ENCODE measurements around the gene MAP3K15. TPM values are rescaled to one million over a fixed set of nuclear protein-coding genes. Genes with fewer than 3 reads are reported as not detected.
"Not testable (repeated sequence)": the region's sequence is repeated elsewhere in the genome, so short reads cannot be mapped to it uniquely, and the experiment has no call there.

Gene MAP3K15
- total and polyA plus RNA-seq, 2 donors = 0.10 to 0.26 TPM

DNA sequence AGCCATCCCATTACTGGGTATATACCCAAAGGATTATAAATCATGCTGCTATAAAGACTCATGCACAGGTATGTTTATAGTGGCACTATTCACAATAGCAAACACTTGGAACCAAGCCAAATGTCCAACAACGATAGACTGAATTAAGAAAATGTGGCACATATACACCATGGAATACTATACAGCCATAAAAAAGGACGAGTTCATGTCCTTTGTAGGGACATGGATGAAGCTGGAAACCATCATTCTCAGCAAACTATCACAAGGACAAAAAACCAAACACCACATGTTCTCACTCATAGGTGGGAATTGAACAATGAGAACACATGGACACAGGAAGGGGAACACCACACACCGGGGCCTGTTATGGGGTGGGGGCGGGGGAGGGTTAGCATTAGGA lies 92.6 kb downstream of the MAP3K15 start:
- not testable (repeated sequence) for H3K36me3 ChIP-seq (ENCODE audit: insufficient read depth); H3K4me1 ChIP-seq (ENCODE audit: insufficient read depth)

DNA sequence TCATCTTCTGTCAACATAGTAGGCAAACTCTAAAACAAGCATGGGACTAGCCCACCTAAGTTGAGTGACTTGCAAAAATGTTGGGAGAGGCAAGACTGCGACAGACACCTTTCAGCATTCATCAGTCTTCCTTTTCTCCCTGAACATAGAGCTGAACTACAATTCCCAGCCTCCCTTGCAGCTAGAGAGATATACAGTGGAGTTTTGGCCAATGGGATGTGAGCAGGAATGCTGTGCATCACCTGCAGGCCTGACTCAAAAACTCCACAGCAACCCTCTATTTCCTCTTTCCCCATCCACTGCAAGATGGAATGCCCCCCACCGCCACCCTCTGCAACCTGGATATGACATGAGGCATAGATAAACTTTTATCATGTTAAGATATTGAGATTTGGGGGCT lies 105.0 kb downstream of the MAP3K15 start:
- Histone ChIP-seq H3K27ac (ENCODE audit: low read depth) (no peak overlapping the region), H3K36me3 (ENCODE audit: insufficient read depth) (no peaks in the 10 kb centered on the region), H3K4me1 (ENCODE audit: insufficient read depth) (no peaks in the 10 kb centered on the region), H3K4me3 (ENCODE audit: low read depth, low read length) (no peak overlapping the region)
- 87% methylated on average over 2 of the region's 2 CpGs for whole genome bisulfite sequencing
- DNase-seq (ENCODE audit: extremely low spot score) = no peak

More for the DNA sequence above, 92.6 kb downstream of the MAP3K15 start:
- 83% methylated on average over 4 of the region's 4 CpGs for WGBS
- not testable (repeated sequence) for H3K27ac ChIP-seq (ENCODE audit: low read depth); DNase-seq (ENCODE audit: extremely low spot score); H3K4me3 ChIP-seq (ENCODE audit: low read depth, low read length)

DNA sequence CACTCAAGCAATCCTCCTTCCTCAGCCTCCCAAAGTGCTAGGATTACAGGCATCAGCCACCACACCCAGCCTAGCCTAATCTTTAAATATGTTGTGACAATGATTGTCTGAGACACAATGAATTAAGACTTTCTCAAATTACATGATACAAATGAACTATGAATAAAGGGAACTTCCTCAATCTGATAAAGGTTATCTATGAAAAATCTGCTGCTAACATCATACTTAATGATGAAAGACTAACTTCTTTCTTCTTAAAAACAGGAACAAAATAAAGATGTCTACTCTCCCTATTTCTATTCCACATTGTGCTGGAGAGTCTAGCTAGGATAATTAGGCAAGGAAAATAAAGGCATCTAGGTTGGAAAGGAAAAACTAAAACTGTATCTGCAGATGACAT lies 111.6 kb downstream of the MAP3K15 start:
- H3K4me1 ChIP-seq (ENCODE audit: insufficient read depth) = no peaks in the 10 kb centered on the region
- no peak for DNase-seq (ENCODE audit: extremely low spot score)
- no peak overlapping the region for H3K27ac ChIP-seq (ENCODE audit: low read depth)
- no peaks in the 10 kb centered on the region for H3K36me3 ChIP-seq (ENCODE audit: insufficient read depth)
- no peak overlapping the region for H3K4me3 ChIP-seq (ENCODE audit: low read depth, low read length)

DNA sequence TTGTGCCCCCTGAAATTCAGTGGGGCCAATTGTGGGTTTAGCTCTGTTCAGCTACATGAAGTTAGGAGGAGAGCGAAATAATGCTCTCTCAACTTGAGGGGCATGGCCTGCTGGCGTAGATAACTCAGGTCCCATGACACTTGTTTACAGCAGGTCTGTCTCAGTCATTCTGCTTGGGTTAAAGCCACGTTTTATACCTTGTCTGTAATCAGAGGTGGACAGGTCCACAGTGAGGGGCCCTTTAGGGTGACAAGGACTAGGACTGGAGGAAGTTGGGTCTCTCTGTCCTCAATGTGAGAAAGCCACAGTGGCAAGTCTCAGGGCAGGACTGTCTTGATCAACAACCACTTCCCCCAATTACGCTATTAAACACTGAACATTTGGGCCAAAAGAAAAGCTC lies 122.6 kb downstream of the MAP3K15 start:
- no peak for DNase-seq (ENCODE audit: extremely low spot score)
- H3K4me1 ChIP-seq (ENCODE audit: insufficient read depth) = no peaks in the 10 kb centered on the region
- WGBS = 74% methylated on average over 4 of the region's 4 CpGs
- H3K4me3 ChIP-seq (ENCODE audit: low read depth, low read length) = no peak overlapping the region
- H3K27ac ChIP-seq (ENCODE audit: low read depth) = no peak overlapping the region
- H3K36me3 ChIP-seq (ENCODE audit: insufficient read depth) = no peaks in the 10 kb centered on the region

DNA sequence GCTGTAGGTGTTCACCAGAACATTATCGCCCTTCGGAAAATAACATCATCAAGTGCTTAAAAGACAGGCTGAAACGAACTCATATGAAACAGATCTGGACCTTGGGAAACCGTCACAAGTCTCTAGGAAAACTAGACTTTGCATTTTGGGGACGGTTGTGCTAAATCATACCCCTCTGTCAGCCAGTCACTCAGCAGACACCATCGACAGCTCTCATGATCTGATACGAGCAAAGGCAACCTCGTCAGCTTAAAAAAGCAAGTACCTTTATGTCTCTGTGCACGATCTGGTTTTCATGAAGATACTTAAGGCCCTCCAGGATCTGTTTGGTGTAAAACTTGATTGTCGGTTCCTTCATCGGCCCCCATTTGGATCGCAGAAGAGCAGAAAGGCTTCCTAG lies 123.2 kb downstream of the MAP3K15 start:
- Histone ChIP-seq H3K36me3 (ENCODE audit: insufficient read depth) (no peaks in the 10 kb centered on the region), H3K4me3 (ENCODE audit: low read depth, low read length) (no peak overlapping the region), H3K4me1 (ENCODE audit: insufficient read depth) (no peaks in the 10 kb centered on the region), H3K27ac (ENCODE audit: low read depth) (no peak overlapping the region)
- no peak for DNase-seq (ENCODE audit: extremely low spot score)
- WGBS = 85% methylated on average over 12 of the region's 12 CpGs

DNA sequence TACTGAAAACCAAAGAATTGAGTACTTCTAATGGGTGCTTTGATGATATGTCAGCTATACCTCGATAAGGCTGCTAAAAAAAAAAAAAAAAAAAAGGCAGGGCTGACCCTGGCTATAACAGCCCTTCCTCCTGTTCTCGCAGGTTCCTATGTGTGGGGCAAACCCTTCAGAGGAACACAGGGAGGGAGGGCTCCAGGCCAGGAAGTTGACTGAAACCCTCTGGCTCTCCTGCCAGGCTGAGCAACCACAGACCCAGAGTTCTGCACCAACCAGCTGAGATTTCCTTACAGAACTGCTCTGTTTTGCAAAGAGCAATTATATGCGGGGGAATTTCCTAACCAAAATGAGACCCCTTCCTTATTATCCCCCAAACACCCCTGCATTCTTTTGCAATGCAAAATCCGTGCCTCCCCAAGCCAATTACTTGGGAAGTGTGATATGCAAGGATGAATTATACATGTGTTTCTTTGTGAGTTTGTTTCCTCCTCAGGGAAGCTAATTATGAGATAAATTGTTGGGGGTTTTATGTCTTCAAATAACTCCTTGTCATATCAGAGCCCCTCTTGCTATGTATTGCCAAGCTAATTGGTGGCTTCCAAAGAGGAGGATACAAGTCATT lies 126.0 kb downstream of the MAP3K15 start:
- no peak overlapping the region for H3K4me3 ChIP-seq (ENCODE audit: low read depth, low read length)
- 20% methylated on average over 4 of the region's 4 CpGs for WGBS
- H3K27ac ChIP-seq (ENCODE audit: low read depth) = no peak overlapping the region
- no peak for DNase-seq (ENCODE audit: extremely low spot score)
- H3K36me3 ChIP-seq (ENCODE audit: insufficient read depth) = no peaks in the 10 kb centered on the region
- no peaks in the 10 kb centered on the region for H3K4me1 ChIP-seq (ENCODE audit: insufficient read depth)

DNA sequence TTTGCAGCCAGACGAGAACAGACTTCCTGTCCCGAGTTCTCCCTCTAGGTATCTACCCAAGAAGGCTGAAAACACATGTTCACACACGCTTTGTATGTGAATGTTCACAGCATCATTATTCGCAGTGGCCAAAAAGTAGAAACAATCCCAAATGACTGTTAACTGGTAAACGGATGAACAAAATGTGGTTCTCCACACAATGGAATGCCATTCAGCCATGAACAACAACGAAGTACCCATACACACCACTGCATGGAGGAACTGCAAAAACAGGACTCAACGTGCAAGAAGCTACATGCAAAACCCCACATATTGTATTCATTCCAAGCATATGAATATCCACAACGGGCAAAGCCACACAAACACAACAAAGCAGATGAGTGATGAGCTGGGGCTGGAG lies 126.6 kb downstream of the MAP3K15 start:
- Histone ChIP-seq H3K4me1 (ENCODE audit: insufficient read depth) (no peaks in the 10 kb centered on the region), H3K4me3 (ENCODE audit: low read depth, low read length) (no peak overlapping the region), H3K36me3 (ENCODE audit: insufficient read depth) (no peaks in the 10 kb centered on the region), H3K27ac (ENCODE audit: low read depth) (no peak overlapping the region)
- DNase-seq (ENCODE audit: extremely low spot score) = no peak
- 80% methylated on average over 8 of the region's 8 CpGs for WGBS

DNA sequence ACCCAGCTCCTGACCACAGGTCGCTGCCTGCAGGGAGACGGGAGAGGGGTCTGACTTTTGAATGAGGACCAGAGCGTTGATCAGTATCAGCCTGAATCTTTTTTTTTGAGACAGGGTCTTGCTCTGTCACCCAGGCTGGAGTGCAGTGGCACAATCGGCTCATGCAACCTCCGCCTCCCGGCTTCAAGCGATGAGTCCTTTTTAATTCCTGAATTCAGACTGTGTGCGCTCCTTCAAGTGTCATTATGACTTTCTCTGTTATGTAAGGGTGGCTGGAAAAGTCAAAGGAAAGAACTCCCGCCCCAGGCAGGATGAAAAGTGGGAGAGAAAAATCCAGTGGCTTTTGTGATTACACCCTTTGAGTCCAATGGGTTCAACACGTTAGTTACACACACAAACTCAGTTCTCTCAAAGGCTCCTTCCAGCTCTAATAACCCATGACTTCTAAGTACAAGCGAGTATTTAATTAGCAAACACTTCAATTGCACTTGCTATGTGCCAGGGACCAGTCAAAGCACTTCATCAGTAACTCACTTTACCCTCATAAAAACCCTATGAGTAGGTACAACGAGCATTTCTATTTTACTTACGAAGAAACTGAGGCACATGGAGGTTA lies 127.1 kb downstream of the MAP3K15 start:
- DNase-seq (ENCODE audit: extremely low spot score) = no peak
- WGBS = 68% methylated on average over 13 of the region's 13 CpGs
- Histone ChIP-seq H3K36me3 (ENCODE audit: insufficient read depth) (no peaks in the 10 kb centered on the region), H3K27ac (ENCODE audit: low read depth) (no peak overlapping the region), H3K4me3 (ENCODE audit: low read depth, low read length) (no peak overlapping the region), H3K4me1 (ENCODE audit: insufficient read depth) (no peaks in the 10 kb centered on the region)

DNA sequence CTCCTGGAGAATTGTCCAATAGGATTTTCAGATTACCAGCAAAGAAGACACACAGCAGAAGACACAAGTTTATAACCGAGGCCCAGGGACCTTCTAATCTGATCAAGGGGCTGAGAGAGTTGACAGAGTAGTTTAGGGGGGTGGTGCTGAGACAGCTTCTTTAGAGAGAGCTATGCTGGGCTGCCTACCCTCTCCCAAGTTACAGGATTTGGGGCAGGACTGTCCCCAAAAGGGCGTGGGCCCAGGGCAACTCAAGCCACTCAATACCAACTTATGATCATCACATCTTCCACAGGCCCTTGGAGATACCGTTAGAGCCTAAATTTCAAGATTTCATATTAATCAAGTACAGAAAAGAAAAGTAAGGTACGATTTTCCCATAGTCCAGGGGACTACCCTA lies 128.6 kb downstream of the MAP3K15 start:
- 76% methylated on average over 4 of the region's 4 CpGs for WGBS
- Histone ChIP-seq H3K4me3 (ENCODE audit: low read depth, low read length) (no peak overlapping the region), H3K27ac (ENCODE audit: low read depth) (no peak overlapping the region), H3K4me1 (ENCODE audit: insufficient read depth) (no peaks in the 10 kb centered on the region), H3K36me3 (ENCODE audit: insufficient read depth) (no peaks in the 10 kb centered on the region)
- no peak for DNase-seq (ENCODE audit: extremely low spot score)

DNA sequence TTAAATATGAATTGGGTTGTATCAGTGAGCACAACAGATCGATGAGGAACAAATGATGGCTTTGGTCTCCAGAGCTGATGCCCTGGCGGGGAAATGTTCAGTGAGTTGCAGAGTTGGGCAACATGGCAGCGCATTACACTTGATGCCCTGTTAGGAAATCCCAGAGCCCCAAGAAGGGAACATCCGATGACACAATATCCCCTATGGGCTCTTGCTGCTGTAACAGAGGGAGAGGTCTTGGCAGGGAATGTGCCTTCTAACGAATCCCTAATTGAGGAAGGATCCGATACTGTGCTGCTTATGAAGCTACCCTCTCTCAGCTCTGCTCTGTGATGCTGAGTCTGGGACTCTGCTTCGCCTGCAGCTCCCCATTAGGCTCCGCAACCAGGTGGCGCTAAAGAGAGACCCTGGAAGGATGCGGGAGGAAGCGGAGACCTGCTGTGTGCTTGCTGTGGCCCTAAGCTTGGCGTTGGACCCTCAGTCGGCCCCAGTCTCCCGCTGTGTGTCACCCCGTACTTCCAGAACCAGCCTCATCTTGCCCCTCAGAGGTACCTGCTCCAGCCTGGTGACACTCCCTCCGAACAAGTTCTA lies 132.7 kb downstream of the MAP3K15 start:
- 31% methylated on average over 16 of the region's 16 CpGs for WGBS
- DNase-seq (ENCODE audit: extremely low spot score) = no peak
- Histone ChIP-seq H3K4me1 (ENCODE audit: insufficient read depth) (no peaks in the 10 kb centered on the region), H3K27ac (ENCODE audit: low read depth) (no peak overlapping the region), H3K4me3 (ENCODE audit: low read depth, low read length) (no peak overlapping the region), H3K36me3 (ENCODE audit: insufficient read depth) (no peaks in the 10 kb centered on the region)

DNA sequence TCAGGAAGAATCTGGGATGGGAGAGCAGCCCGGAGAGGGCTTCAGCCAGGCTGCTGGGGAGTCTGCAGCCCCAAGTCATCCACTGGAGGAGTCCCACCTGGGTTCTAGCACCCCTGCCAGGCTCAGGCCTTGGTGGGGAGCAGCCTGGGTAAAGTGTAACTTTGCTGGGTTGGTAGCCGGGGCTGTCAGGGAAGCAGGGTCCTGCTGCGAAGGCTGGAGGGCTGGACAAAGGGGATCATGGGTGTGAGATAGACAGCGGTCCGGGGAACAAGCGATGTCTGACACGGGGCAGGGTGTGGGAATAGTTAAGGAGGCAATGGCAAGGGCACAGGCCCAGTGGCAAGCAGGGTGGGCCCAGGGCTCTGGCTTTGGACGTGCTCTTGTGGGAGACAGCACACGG lies 134.0 kb downstream of the MAP3K15 start:
- no peak overlapping the region for H3K4me3 ChIP-seq (ENCODE audit: low read depth, low read length)
- no peak overlapping the region for H3K27ac ChIP-seq (ENCODE audit: low read depth)
- no peaks in the 10 kb centered on the region for H3K4me1 ChIP-seq (ENCODE audit: insufficient read depth)
- H3K36me3 ChIP-seq (ENCODE audit: insufficient read depth) = no peaks in the 10 kb centered on the region
- no peak for DNase-seq (ENCODE audit: extremely low spot score)
- 85% methylated on average over 9 of the region's 9 CpGs for WGBS

DNA sequence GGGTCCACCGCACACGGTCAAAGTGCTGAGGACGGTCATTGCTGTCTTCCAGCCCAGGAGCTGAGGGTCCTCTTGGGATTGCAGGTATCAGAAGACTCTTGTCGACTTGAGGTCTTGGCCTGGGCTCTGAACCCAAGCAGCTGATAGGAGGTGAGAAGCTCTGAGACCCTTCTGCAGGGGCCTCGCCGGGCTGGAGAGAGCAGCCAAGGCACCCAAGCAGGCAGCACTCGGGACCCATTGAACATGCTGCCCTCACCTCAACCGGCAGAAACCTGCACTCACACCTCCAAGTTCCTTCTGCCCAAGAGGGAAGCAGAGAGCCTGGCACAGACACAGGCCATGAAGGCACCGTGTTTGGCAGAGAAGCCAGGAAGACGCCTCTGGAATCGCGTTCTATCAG lies 137.5 kb downstream of the MAP3K15 start:
- no peaks in the 10 kb centered on the region for H3K36me3 ChIP-seq (ENCODE audit: insufficient read depth)
- H3K4me1 ChIP-seq (ENCODE audit: insufficient read depth) = no peaks in the 10 kb centered on the region
- no peak overlapping the region for H3K27ac ChIP-seq (ENCODE audit: low read depth)
- 93% methylated on average over 12 of the region's 12 CpGs for WGBS
- no peak overlapping the region for H3K4me3 ChIP-seq (ENCODE audit: low read depth, low read length)
- no peak for DNase-seq (ENCODE audit: extremely low spot score)

DNA sequence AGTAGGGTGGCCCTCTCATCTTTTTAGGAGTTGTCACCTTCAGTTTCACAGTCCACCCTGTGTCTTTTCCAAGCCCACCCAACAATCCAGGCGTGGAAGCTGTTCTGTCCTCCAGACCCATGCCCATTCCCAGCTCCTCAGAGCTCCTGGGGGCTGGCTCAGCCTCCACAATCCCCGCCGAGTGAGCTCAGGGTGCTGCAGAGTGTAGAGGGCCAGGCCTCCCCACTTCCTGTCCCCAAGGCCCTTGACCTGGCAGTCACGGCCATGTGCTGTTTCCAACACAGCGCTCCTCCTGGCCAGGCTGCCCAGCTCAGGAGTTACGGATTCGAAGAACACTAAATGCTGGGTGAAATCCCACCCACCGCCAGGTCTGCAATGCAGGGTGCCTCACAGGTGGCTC lies 139.8 kb downstream of the MAP3K15 start:
- DNase-seq (ENCODE audit: extremely low spot score) = no peak
- no peak overlapping the region for H3K27ac ChIP-seq (ENCODE audit: low read depth)
- 84% methylated on average over 8 of the region's 8 CpGs for WGBS
- no peak overlapping the region for H3K4me3 ChIP-seq (ENCODE audit: low read depth, low read length)
- no peaks in the 10 kb centered on the region for H3K4me1 ChIP-seq (ENCODE audit: insufficient read depth)
- H3K36me3 ChIP-seq (ENCODE audit: insufficient read depth) = no peaks in the 10 kb centered on the region

DNA sequence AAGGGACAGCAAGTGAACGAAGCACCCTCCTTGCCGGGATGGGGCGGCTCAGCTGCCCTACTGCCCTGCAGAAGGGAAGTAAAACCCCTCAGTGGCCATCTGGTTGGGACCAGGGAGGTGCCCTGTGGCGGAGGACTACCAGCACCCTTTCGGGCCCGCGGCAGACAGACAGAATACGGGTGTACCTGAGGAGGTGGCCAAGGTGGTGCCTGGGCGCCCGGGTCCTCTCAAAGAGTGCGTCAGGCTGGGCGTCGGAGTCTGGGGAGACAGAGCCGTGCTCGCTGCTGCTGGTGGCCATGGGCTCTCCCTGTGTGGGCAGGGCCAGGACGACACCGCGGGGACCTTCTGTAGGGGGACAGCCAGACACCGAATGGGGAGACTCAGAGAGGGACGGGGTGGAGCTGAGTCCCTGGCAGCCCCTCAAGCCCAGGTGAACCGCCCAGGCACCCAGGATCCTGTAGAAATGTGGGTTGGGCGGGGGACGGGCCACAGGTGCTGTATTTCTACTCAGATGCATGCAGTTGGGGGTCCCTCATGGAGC lies 141.9 kb downstream of the MAP3K15 start:
- H3K27ac ChIP-seq (ENCODE audit: low read depth) = no peak overlapping the region
- WGBS = 19% methylated on average over 23 of the region's 23 CpGs
- H3K36me3 ChIP-seq (ENCODE audit: insufficient read depth) = no peaks in the 10 kb centered on the region
- no peak overlapping the region for H3K4me3 ChIP-seq (ENCODE audit: low read depth, low read length)
- DNase-seq (ENCODE audit: extremely low spot score) = no peak
- H3K4me1 ChIP-seq (ENCODE audit: insufficient read depth) = no peaks in the 10 kb centered on the region
